ENCODE measurements around the gene POMC.
"Not testable (repeated sequence)": the region's sequence is repeated elsewhere in the genome, so short reads cannot be mapped to it uniquely, and the experiment has no call there.

POMC gene

GRCh38 chr2:25176541-25177181 lies 8.3 kb upstream of the POMC start:
- no peak for DNase-seq (ENCODE audit: low read depth)

GRCh38 chr2:25176138-25176537 lies 7.8 kb upstream of the POMC start:
- no peak for DNase-seq (ENCODE audit: low read depth)

GRCh38 chr2:25174192-25174861 lies 5.9 kb upstream of the POMC start:
- no peak for DNase-seq (ENCODE audit: low read depth)

- DNase-seq (ENCODE audit: low read depth), result no peak
Observed at GRCh38 chr2:25173719-25174118, 5.3 kb upstream of the POMC start.

- no peak for DNase-seq (ENCODE audit: low read depth)
Observed at GRCh38 chr2:25170888-25171287, 2.5 kb upstream of the POMC start.

- no peak for DNase-seq (ENCODE audit: low read depth)
Observed at GRCh38 chr2:25169073-25169470, 692 bp upstream of the POMC start.

GRCh38 chr2:25165992-25166875 lies 2.1 kb downstream of the POMC start:
- DNase-seq (ENCODE audit: low read depth), result no peak

GRCh38 chr2:25164561-25164960 lies 3.8 kb downstream of the POMC start:
- DNase-seq (ENCODE audit: low read depth), result no peak

- DNase-seq (ENCODE audit: low read depth), result not testable (repeated sequence)
Observed at GRCh38 chr2:25162061-25162460, 6.3 kb downstream of the POMC start.

GRCh38 chr2:25161055-25161781 lies 7.2 kb downstream of the POMC start:
- no peak for DNase-seq (ENCODE audit: low read depth)

GRCh38 chr2:25160376-25160775 lies 8.0 kb downstream of the POMC start:
- DNase-seq (ENCODE audit: low read depth), result no peak

- DNase-seq (ENCODE audit: low read depth), result no peak
Observed at GRCh38 chr2:25159949-25160348, 8.4 kb downstream of the POMC start.

- no peak for DNase-seq (ENCODE audit: low read depth)
Observed at GRCh38 chr2:25158096-25158852, 10.1 kb downstream of the POMC start.

- no peak for DNase-seq (ENCODE audit: low read depth)
Observed at GRCh38 chr2:25155401-25155800, 13.0 kb downstream of the POMC start.

GRCh38 chr2:25151718-25152117 lies 16.7 kb downstream of the POMC start:
- DNase-seq (ENCODE audit: low read depth), result no peak

GRCh38 chr2:25150993-25151392 lies 17.4 kb downstream of the POMC start:
- not testable (repeated sequence) for DNase-seq (ENCODE audit: low read depth)

- no peak for DNase-seq (ENCODE audit: low read depth)
Observed at GRCh38 chr2:25149646-25150045, 18.7 kb downstream of the POMC start.

GRCh38 chr2:25146896-25147295 lies 21.5 kb downstream of the POMC start:
- DNase-seq (ENCODE audit: low read depth), result no peak

GRCh38 chr2:25145803-25146202 lies 22.6 kb downstream of the POMC start:
- DNase-seq (ENCODE audit: low read depth), result no peak

GRCh38 chr2:25141120-25141519 lies 27.3 kb downstream of the POMC start:
- DNase-seq (ENCODE audit: low read depth), result no peak

GRCh38 chr2:25140535-25140934 lies 27.8 kb downstream of the POMC start:
- DNase-seq (ENCODE audit: low read depth), result not testable (repeated sequence)

- DNase-seq (ENCODE audit: low read depth), result no peak
Observed at GRCh38 chr2:25132693-25133092, 35.7 kb downstream of the POMC start.

Data from CMK (cell line).